Esophagus muscularis mucosa (tissue), 4 donors: ENCODE data around the gene FBXL7.

ENCODE experiments used
- CTCF ChIP-seq, 3 experiments: fragments of 200-600 bp in 2 of 3; fragments of 450-650 bp in 1 of 3; sonication (generic) in 2 of 3; IDR thresholded peaks; one replicate each; pipeline ENCODE4 v1.5.1; 2017 to 2019; ENCODE audit warnings: antibody characterized with exemption in 3 of 3, mild to moderate bottlenecking in 2 of 3, moderate library complexity in 1 of 3
- EP300 ChIP-seq: sonication (generic); formaldehyde crosslinking; IDR thresholded peaks from one replicate; pipeline ENCODE4 v1.6.1; 2017; ENCODE audit warnings: antibody characterized with exemption
- POLR2A ChIP-seq: fragments of 450-650 bp; IDR thresholded peaks from one replicate; pipeline ENCODE4 v1.6.1; 2017; ENCODE audit warnings: antibody characterized with exemption, moderate library complexity, mild to moderate bottlenecking, low read depth
- POLR2AphosphoS5 ChIP-seq, 2 donors: sonication (generic); formaldehyde crosslinking; IDR thresholded peaks; one replicate each; pipeline ENCODE4 v1.6.1; 2017; ENCODE audit warnings: antibody characterized with exemption in 2 of 2

DNA sequence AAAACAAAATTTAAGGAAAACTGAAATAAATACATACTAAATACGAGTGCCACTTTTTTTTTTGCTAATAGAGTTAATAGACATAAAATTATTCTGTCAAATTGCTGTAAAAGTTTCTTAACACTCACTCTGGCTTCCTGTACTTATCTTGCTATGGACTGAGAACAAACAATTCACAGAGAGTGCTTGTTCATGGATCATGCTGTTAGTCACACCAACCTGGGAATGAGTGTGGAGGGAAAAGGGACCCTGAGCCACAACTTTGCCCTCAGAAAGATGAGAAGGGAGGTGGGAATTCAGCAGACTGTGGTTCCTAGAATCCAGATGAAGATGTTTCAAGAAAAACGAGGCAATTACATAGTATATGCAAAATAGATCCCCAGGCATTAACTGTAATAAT lies 246.9 kb downstream of the FBXL7 start:
- no peak for TF ChIP-seq CTCF (IDR thresholded peaks at IDR 0.05)
- TF ChIP-seq POLR2A: no peak
- no peak for TF ChIP-seq POLR2AphosphoS5 (IDR thresholded peaks at IDR 0.05)
- no peak for TF ChIP-seq EP300
